WTC11 (cell line): Measurements from ENCODE around the gene ARAP1. TPM values are rescaled to one million over a fixed set of nuclear protein-coding genes. Genes with fewer than 3 reads are reported as not detected.

Experiments
- ATAC-seq: fragments of 200-7000 bp; cut with Tn5 transposase; 2 replicates; pipeline ENCODE4 v1.10.0; 2021; ENCODE audit warnings: mild to moderate bottlenecking, moderate library complexity
- CTCF ChIA-PET: fragments of 300-600 bp; sonication (Branson Sonifier 250); formaldehyde crosslinking; loops from one replicate; lab custom pipeline; 2021; ENCODE audit warnings: antibody characterized with exemption; lab: Charles Lee
- POLR2A ChIA-PET: fragments of 350-600 bp; sonication (Branson Sonifier 250); formaldehyde crosslinking; loops from one replicate; lab custom pipeline; 2021; ENCODE audit warnings: antibody characterized with exemption; lab: Charles Lee
- DNase-seq: peaks from one replicate; pipeline ENCODE4 v3.0.0; 2021; ENCODE audit warnings: low spot score
- H3K27ac Mint-ChIP-seq: 2 replicates; pipeline ENCODE4 v1.8.0; 2021; ENCODE audit warnings: mixed read lengths
- H3K27me3 Mint-ChIP-seq: 2 replicates; pipeline ENCODE4 v1.8.0; 2021; ENCODE audit warnings: low read depth, mild to moderate bottlenecking, moderate library complexity, mixed read lengths
- H3K36me3 Mint-ChIP-seq: 2 replicates; pipeline ENCODE4 v1.8.0; 2021; ENCODE audit warnings: mixed read lengths
- H3K4me1 Mint-ChIP-seq: 2 replicates; pipeline ENCODE4 v1.8.0; 2022; ENCODE audit warnings: mixed read lengths
- H3K4me3 Mint-ChIP-seq: 2 replicates; pipeline ENCODE4 v1.8.0; 2021; ENCODE audit warnings: mild to moderate bottlenecking, moderate library complexity, mixed read lengths
- H3K9me3 Mint-ChIP-seq: 2 replicates; pipeline ENCODE4 v1.8.0; 2021; ENCODE audit warnings: mixed read lengths
- ELF4 ChIP-seq: sonication (generic); formaldehyde crosslinking; IDR thresholded peaks from 2 replicates; pipeline ENCODE4 v1.8.1; 2022; ENCODE audit warnings: low read depth, mild to moderate bottlenecking, moderate library complexity, missing genetic modification reagents
- EMX1 ChIP-seq: fragments of 250-450 bp; sonication (Bioruptor Pico); IDR thresholded peaks from 2 replicates; pipeline ENCODE4 v1.8.0; 2021; ENCODE audit warnings: mild to moderate bottlenecking
- GABPB1 ChIP-seq: sonication (generic); formaldehyde crosslinking; IDR thresholded peaks from 2 replicates; pipeline ENCODE4 v1.8.1; 2023; ENCODE audit warnings: mild to moderate bottlenecking, missing genetic modification reagents
- GRHL2 ChIP-seq: fragments of 250-450 bp; sonication (Bioruptor Pico); IDR thresholded peaks from 2 replicates; pipeline ENCODE4 v1.8.0; 2022; ENCODE audit warnings: mild to moderate bottlenecking, moderate library complexity; ENCODE audit not compliant: insufficient replicate concordance, severe bottlenecking
- HMGA2 ChIP-seq: fragments of 250-450 bp; sonication (Bioruptor Pico); IDR thresholded peaks from 2 replicates; pipeline ENCODE4 v1.4.0; 2021; ENCODE audit warnings: mild to moderate bottlenecking, moderate library complexity
- MXD4 ChIP-seq: fragments of 250-450 bp; sonication (Bioruptor Pico); IDR thresholded peaks from 2 replicates; pipeline ENCODE4 v1.8.0; 2021; ENCODE audit warnings: mild to moderate bottlenecking, moderate library complexity, borderline replicate concordance
- NR1H2 ChIP-seq: sonication (generic); formaldehyde crosslinking; IDR thresholded peaks from 2 replicates; pipeline ENCODE4 v1.9.0; 2021; ENCODE audit warnings: mild to moderate bottlenecking, moderate library complexity, missing genetic modification reagents
- PRDM15 ChIP-seq: sonication (generic); formaldehyde crosslinking; IDR thresholded peaks from 2 replicates; pipeline ENCODE4 v1.8.0; 2022; ENCODE audit warnings: missing genetic modification reagents
- PRRX2 ChIP-seq: fragments of 250-450 bp; sonication (Bioruptor Pico); IDR thresholded peaks from 2 replicates; pipeline ENCODE4 v1.8.0; 2021; ENCODE audit warnings: mild to moderate bottlenecking
- SMAD3 ChIP-seq: sonication (generic); formaldehyde crosslinking; IDR thresholded peaks from 2 replicates; pipeline ENCODE4 v1.8.0; 2022; ENCODE audit warnings: missing genetic modification reagents, mild to moderate bottlenecking, borderline replicate concordance
- TEAD1 ChIP-seq: sonication (generic); formaldehyde crosslinking; IDR thresholded peaks from 2 replicates; pipeline ENCODE4 v1.8.0; 2022; ENCODE audit warnings: mild to moderate bottlenecking, missing genetic modification reagents
- ZBTB21 ChIP-seq: sonication (generic); formaldehyde crosslinking; IDR thresholded peaks from 2 replicates; pipeline ENCODE4 v1.8.1; 2023; ENCODE audit warnings: mild to moderate bottlenecking, missing genetic modification reagents, borderline replicate concordance
- ZNF232 ChIP-seq: sonication (generic); formaldehyde crosslinking; IDR thresholded peaks from 2 replicates; pipeline ENCODE4 v1.8.0; 2022; ENCODE audit warnings: mild to moderate bottlenecking, missing genetic modification reagents
- ZNF425 ChIP-seq: fragments of 250-450 bp; sonication (Bioruptor Pico); conservative IDR thresholded peaks from 2 replicates; pipeline ENCODE4 v1.9.0; 2021; ENCODE audit warnings: mild to moderate bottlenecking
- total RNA-seq: library from RNA; stranded (reverse); gene quantifications from 3 replicates; pipeline ENCODE4 v1.2.3, GENCODE V29; 2021

The ARAP1 gene
- total RNA-seq, 1 experiment from 2014 or later, result 98.8 TPM

- Mint-ChIP-seq H3K4me3 (no peak overlapping the region; the same call in 1 of the 2 replicates), H3K27me3 (peaks cover 7% of the 10 kb centered on the region), H3K4me1 (peaks cover 25% of the 10 kb centered on the region), H3K36me3 (no peaks in the 10 kb centered on the region), H3K27ac (no peak overlapping the region), H3K9me3 (no peaks in the 10 kb centered on the region)
- ChIA-PET CTCF (interaction anchor here (1.0 to 5.0 kb wide), 4 partner anchors 9 to 53 kb away, joined by 3 to 24 read pairs (median 10); partner anchors contain the start of gene STARD10), POLR2A (interaction anchor here (0.5 kb wide), 1 partner anchor 62 kb away, joined by 3 read pairs; no protein-coding TSS in a partner anchor)
- DNase-seq, result no peak
- TF ChIP-seq TEAD1 (CRISPR knock-in tag) (no peak), HMGA2 (CRISPR knock-in tag) (no peak), PRRX2 (CRISPR knock-in tag) (no peak), PRDM15 (CRISPR knock-in tag) (no peak)
- no peak for ATAC-seq
Observed at GRCh38 chr11:72778535-72779494, 26.6 kb upstream of the ARAP1 start.

DNA sequence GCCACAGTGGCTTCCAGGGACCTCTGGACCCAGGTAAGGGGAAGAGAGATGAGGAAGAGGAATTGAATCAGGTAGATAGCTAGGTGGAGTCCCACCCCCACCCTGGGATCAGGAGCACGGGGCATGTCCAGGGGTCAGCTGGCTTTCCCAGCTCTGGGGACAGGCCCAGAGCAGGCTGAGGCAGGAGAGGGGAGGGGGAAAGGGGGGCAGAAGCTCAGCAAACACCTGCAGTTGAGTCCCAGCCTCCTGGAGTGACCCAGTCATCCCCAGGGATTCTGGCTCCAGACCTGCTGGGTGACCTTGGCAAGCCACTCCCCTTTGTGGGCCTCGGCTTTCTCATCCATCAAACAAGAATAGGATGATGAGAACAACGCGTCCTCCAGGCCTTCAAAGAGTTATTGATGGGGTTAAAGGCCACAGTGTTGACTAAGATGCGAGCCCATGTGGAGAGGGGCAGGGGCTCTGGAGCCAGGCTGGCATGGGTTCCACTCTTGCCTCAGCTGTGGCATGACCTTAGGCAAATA, 25.6 kb upstream of the ARAP1 start:
- CTCF ChIA-PET, result interaction anchor here (1.0 to 5.0 kb wide), 4 partner anchors 10 to 52 kb away, joined by 3 to 24 read pairs (median 8); no protein-coding TSS in a partner anchor
- ATAC-seq (no peak), DNase-seq (no peak)
- H3K4me3 Mint-ChIP-seq, result no peak overlapping the region
- TF ChIP-seq NR1H2 (CRISPR knock-in tag) (no peak), GABPB1 (peak; percentile 57)
- peaks cover 22% of the 10 kb centered on the region for H3K4me1 Mint-ChIP-seq
- peaks cover 7% of the 10 kb centered on the region for H3K27me3 Mint-ChIP-seq
- H3K27ac Mint-ChIP-seq, result no peak overlapping the region
- H3K9me3 Mint-ChIP-seq, result no peaks in the 10 kb centered on the region
- H3K36me3 Mint-ChIP-seq, result no peaks in the 10 kb centered on the region
- POLR2A ChIA-PET, result no interaction called here

DNA sequence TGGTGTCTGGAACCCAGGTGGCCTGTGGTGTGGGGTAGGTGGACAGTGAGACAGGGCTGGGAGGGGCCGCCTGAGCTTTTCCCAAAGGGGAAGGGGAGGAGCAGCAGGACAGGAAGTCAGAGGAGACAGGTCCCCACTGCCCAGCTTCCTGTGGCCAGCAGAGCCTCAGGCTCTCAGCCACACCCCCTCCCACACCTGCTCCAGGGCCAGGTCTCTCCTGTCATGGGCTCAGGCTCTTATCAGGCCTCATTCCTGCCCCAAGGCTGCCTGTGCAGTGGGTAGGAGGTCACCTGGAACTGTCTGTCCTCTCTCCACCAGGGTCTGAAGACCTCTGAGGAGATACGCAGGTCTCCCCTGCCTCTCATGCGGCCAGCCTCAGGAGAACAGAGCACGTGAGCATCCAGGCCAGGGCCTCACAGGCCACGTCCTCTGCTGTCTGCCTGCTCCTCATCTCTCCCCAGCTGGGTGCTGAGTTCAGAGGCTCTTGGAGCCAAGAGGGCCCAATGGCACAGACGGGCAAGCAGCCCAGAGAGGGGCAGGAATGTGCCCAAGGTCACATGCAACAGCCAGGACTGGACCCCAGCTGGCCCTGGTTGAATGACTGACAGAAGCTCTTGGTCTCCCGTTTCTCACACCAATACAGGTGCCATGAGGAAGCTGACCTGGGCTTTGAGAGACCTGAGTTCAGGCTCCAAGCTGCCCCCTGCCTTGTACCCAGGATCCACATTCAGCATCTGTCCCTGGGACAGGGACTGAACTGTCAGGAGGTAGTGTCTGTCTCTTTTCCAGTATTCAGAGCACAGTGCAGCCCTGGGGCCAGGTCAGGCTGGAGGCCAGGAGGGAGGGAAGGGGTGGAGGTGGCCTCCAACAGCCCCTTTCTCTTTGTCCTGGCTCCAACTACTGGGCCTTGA, 24.9 kb upstream of the ARAP1 start:
- DNase-seq, result no peak
- H3K27me3 Mint-ChIP-seq, result peaks cover 3% of the 10 kb centered on the region
- 0 out of 2 replicates have a peak overlapping the region, but pooled peaks have one; percentile 19 for H3K27ac Mint-ChIP-seq
- no peak; the same call in 1 of the 2 replicates for ATAC-seq
- POLR2A ChIA-PET, result no interaction called here
- H3K4me3 Mint-ChIP-seq, result no peak overlapping the region
- TF ChIP-seq SMAD3 (no peak), MXD4 (CRISPR knock-in tag) (no peak), ZBTB21 (CRISPR knock-in tag) (no peak), HMGA2 (CRISPR knock-in tag) (no peak), ZNF232 (CRISPR knock-in tag) (no peak), ELF4 (CRISPR knock-in tag) (no peak), EMX1 (CRISPR knock-in tag) (no peak), ZNF425 (CRISPR knock-in tag) (no peak), GRHL2 (CRISPR knock-in tag) (no peak)
- peaks cover 15% of the 10 kb centered on the region for H3K4me1 Mint-ChIP-seq
- no peaks in the 10 kb centered on the region for H3K36me3 Mint-ChIP-seq
- CTCF ChIA-PET, result interaction anchor here (0.8 to 5.0 kb wide), 5 partner anchors 10 to 52 kb away, joined by 3 to 24 read pairs (median 5); no protein-coding TSS in a partner anchor
- H3K9me3 Mint-ChIP-seq, result no peaks in the 10 kb centered on the region
